HepG2 (cell line): ENCODE data around the gene TLDC2. TPM values are rescaled to one million over a fixed set of nuclear protein-coding genes. Genes with fewer than 3 reads are reported as not detected.
A peak's percentile ranks its signal among the peaks of the same experiment; 100 is the strongest.

Experiments used
- CREB1 ChIP-seq, 2 experiments: fragments of 450-650 bp in 1 of 2; IDR thresholded peaks; 2 replicates each; pipeline ENCODE4 v1.6.1; 2016 to 2017; ENCODE audit warnings: control low read depth in 1 of 2, mild to moderate bottlenecking in 1 of 2, missing compliant biosample characterization in 1 of 2, missing genetic modification characterization in 1 of 2
- E2F5 ChIP-seq: sonication (generic); formaldehyde crosslinking; conservative IDR thresholded peaks from 2 replicates; pipeline ENCODE4 v1.4.0; 2020; ENCODE audit warnings: missing genetic modification reagents
- EP300 ChIP-seq, 3 experiments: sonication (generic) in 1 of 3; formaldehyde crosslinking in 1 of 3; IDR thresholded peaks; 2 replicates each; pipeline versions ENCODE4 v1.5.1 to v1.6.1; 2011 to 2020; ENCODE audit warnings: low read depth in 2 of 3, low read length in 2 of 3, borderline replicate concordance in 1 of 3, improper control_type of control experiment in 1 of 3, mild to moderate bottlenecking in 1 of 3, missing genetic modification reagents in 1 of 3, moderate library complexity in 1 of 3
- HOXD1 ChIP-seq: sonication (generic); formaldehyde crosslinking; IDR thresholded peaks from 2 replicates; pipeline ENCODE4 v1.5.0; 2020; ENCODE audit warnings: missing genetic modification reagents
- NFE2 ChIP-seq: sonication (generic); formaldehyde crosslinking; IDR thresholded peaks from 2 replicates; pipeline ENCODE4 v1.4.0; 2020; ENCODE audit warnings: missing genetic modification reagents
- PHF20 ChIP-seq: sonication (generic); formaldehyde crosslinking; IDR thresholded peaks from 2 replicates; pipeline ENCODE4 v1.5.0; 2020; ENCODE audit warnings: mild to moderate bottlenecking, missing genetic modification reagents
- SAFB2 ChIP-seq: sonication (generic); formaldehyde crosslinking; IDR thresholded peaks from 2 replicates; pipeline ENCODE4 v1.5.1; 2020; ENCODE audit warnings: missing genetic modification reagents, low read depth, mild to moderate bottlenecking, borderline replicate concordance
- SATB2 ChIP-seq: sonication (generic); formaldehyde crosslinking; IDR thresholded peaks from 2 replicates; pipeline ENCODE4 v1.5.0; 2020; ENCODE audit warnings: missing genetic modification reagents
- SMARCE1 ChIP-seq: fragments of 450-650 bp; IDR thresholded peaks from 2 replicates; pipeline ENCODE4 v1.6.1; 2017; ENCODE audit warnings: borderline replicate concordance
- SOX13 ChIP-seq, 3 experiments: fragments of 450-650 bp in 1 of 3; sonication (generic) in 1 of 3; formaldehyde crosslinking in 1 of 3; IDR thresholded peaks in 2 of 3; conservative IDR thresholded peaks in 1 of 3; 2 replicates each; pipeline versions ENCODE4 v1.5.0 to v1.6.1; 2016 to 2020; ENCODE audit warnings: antibody characterized with exemption in 1 of 3, mild to moderate bottlenecking in 1 of 3, missing compliant biosample characterization in 1 of 3, missing genetic modification reagents in 1 of 3, moderate library complexity in 1 of 3
- TEAD2 ChIP-seq: sonication (generic); formaldehyde crosslinking; IDR thresholded peaks from 2 replicates; pipeline ENCODE4 v1.9.0; 2021; ENCODE audit warnings: missing genetic modification reagents
- ZNF234 ChIP-seq: sonication (generic); formaldehyde crosslinking; conservative IDR thresholded peaks from 2 replicates; pipeline ENCODE4 v1.5.1; 2020; ENCODE audit warnings: mild to moderate bottlenecking, missing genetic modification reagents
- ZNF30 ChIP-seq: sonication (generic); formaldehyde crosslinking; IDR thresholded peaks from 2 replicates; pipeline ENCODE4 v1.5.0; 2020; ENCODE audit warnings: mild to moderate bottlenecking, missing genetic modification reagents
- ZNF431 ChIP-seq: sonication (generic); formaldehyde crosslinking; IDR thresholded peaks from 2 replicates; pipeline ENCODE4 v1.9.0; 2022; ENCODE audit warnings: missing genetic modification reagents, low read depth, mild to moderate bottlenecking, borderline replicate concordance
- ZNF441 ChIP-seq: sonication (generic); formaldehyde crosslinking; IDR thresholded peaks from 2 replicates; pipeline ENCODE4 v1.7.0; 2021; ENCODE audit warnings: missing genetic modification reagents, borderline replicate concordance
- ZNF614 ChIP-seq: IDR thresholded peaks from 2 replicates; pipeline ENCODE4 v1.6.1; 2018; ENCODE audit warnings: missing biosample characterization, missing genetic modification reagents, inconsistent platforms, borderline replicate concordance
- ZUFSP ChIP-seq: sonication (generic); formaldehyde crosslinking; IDR thresholded peaks from 2 replicates; pipeline ENCODE4 v1.9.0; 2021; ENCODE audit warnings: missing genetic modification reagents, mild to moderate bottlenecking, borderline replicate concordance
- polyA plus RNA-seq, 8 experiments: library from polyadenylated mRNA; depleted of rRNA in 3 of 8; stranded (reverse) in 7 of 8; unstranded in 1 of 8; fragments of >200 nt; fragmentation: Illumina TruSeq in 4 of 8; extraction: Trizol in 4 of 8; gene quantifications; 2 replicates each; pipeline versions ENCODE4 v1.2.1 to v1.2.3, GENCODE V29; 2011 to 2016; ENCODE audit warnings: low read depth in 4 of 8, missing spikeins in 1 of 8, mixed read lengths in 1 of 8; ENCODE audit not compliant: insufficient read depth in 1 of 8
- total RNA-seq, 5 experiments: library from RNA; depleted of rRNA; stranded (reverse); fragments of >200 nt; fragmentation: Illumina TruSeq; extraction: Trizol; gene quantifications; 2 replicates each; pipeline ENCODE4 v1.2.3, GENCODE V29; 2016; ENCODE audit warnings: low read depth in 1 of 5
- TF ChIP-seq, protein P1 (sequence below): sonication (generic); formaldehyde crosslinking; IDR thresholded peaks from 2 replicates; pipeline ENCODE4 v1.4.0; 2020; ENCODE audit warnings: mild to moderate bottlenecking, missing genetic modification reagents

Gene TLDC2
- total and polyA plus RNA-seq, 2 of the 13 experiments (the other 11 are each of a cell fraction or from before 2014, with no cell fraction given) = 1.5 to 1.6 TPM

DNA sequence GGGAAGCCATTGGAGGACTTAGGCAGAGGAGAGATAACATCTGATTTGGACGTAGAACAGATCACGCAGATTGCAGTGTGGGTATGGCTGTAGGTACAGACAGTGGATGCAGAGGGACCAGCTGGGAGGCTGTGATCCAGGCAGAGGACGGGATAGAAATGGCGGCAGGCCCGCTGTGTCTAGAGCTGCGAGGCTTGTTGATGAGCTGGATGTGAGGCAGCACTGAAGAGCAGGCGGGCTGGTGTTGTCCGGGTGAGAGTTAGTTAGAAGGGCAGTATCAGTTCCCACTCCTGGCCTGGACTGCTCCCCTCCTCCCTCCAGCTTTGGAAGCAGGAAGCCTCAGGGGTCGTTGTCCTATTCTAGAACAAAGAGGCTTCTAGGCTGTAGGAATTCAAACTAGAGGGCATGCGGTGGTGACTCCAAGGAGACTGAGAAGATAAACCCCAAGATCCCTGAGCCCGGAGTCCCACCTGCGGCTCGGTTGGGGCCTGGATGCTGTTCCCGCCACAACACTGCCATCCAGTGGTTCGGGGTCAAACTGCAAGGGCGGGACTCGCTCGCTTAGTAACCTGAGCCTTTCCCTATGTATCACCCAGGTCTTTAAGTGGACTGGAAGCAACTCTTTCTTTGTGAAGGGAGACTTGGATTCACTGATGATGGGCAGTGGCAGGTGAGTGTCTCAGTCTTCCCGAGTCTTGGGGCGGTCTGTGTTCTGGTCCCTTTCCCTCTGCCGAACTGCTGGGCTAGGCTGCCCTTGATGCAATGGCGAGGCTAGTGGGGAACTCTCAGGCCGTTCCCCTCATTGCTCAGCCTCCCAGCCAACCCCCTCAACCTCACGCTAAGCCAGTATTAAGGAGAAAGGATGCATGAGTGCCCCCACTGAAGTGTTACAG, 11.2 kb downstream of the TLDC2 start (continued):
- TF ChIP-seq SOX13 (IDR thresholded peaks at IDR 0.05) = no peak
- TF ChIP-seq SOX13 (CRISPR knock-in tag; conservative IDR thresholded peaks at IDR 0.05 in 1 of 2, IDR thresholded peaks at IDR 0.05 in 1 of 2) = 0 out of 4 replicates have a peak, but pooled peaks of 1 of the 2 experiments have one; percentile 15
- 0 out of 2 replicates have a peak, but pooled peaks have one; percentile 64 for TF ChIP-seq ZNF441 (CRISPR knock-in tag)
- TF ChIP-seq HOXD1 (CRISPR knock-in tag) = no peak
- peak; percentile 42; the same call in 1 of the 2 replicates for TF ChIP-seq ZNF30 (CRISPR knock-in tag)
- TF ChIP-seq E2F5 (CRISPR knock-in tag) = no peak
- TF ChIP-seq SAFB2 (CRISPR knock-in tag) = peak; percentile 86; the same call in 1 of the 2 replicates
- TF ChIP-seq ZUFSP (CRISPR knock-in tag) = no peak
- no peak; the same call in 1 of the 2 replicates for TF ChIP-seq PHF20
- TF ChIP-seq, protein P1, sequence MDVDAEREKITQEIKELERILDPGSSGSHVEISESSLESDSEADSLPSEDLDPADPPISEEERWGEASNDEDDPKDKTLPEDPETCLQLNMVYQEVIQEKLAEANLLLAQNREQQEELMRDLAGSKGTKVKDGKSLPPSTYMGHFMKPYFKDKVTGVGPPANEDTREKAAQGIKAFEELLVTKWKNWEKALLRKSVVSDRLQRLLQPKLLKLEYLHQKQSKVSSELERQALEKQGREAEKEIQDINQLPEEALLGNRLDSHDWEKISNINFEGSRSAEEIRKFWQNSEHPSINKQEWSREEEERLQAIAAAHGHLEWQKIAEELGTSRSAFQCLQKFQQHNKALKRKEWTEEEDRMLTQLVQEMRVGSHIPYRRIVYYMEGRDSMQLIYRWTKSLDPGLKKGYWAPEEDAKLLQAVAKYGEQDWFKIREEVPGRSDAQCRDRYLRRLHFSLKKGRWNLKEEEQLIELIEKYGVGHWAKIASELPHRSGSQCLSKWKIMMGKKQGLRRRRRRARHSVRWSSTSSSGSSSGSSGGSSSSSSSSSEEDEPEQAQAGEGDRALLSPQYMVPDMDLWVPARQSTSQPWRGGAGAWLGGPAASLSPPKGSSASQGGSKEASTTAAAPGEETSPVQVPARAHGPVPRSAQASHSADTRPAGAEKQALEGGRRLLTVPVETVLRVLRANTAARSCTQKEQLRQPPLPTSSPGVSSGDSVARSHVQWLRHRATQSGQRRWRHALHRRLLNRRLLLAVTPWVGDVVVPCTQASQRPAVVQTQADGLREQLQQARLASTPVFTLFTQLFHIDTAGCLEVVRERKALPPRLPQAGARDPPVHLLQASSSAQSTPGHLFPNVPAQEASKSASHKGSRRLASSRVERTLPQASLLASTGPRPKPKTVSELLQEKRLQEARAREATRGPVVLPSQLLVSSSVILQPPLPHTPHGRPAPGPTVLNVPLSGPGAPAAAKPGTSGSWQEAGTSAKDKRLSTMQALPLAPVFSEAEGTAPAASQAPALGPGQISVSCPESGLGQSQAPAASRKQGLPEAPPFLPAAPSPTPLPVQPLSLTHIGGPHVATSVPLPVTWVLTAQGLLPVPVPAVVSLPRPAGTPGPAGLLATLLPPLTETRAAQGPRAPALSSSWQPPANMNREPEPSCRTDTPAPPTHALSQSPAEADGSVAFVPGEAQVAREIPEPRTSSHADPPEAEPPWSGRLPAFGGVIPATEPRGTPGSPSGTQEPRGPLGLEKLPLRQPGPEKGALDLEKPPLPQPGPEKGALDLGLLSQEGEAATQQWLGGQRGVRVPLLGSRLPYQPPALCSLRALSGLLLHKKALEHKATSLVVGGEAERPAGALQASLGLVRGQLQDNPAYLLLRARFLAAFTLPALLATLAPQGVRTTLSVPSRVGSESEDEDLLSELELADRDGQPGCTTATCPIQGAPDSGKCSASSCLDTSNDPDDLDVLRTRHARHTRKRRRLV (CRISPR knock-in tag) = peak; percentile 74; the same call in 1 of the 2 replicates
- no peak for TF ChIP-seq TEAD2
- TF ChIP-seq NFE2 (CRISPR knock-in tag) = no peak
- TF ChIP-seq ZNF614 (CRISPR knock-in tag) = no peak
- TF ChIP-seq SMARCE1 = no peak
- TF ChIP-seq ZNF431 (CRISPR knock-in tag) = 0 out of 2 replicates have a peak, but pooled peaks have one; percentile 38
- no peak for TF ChIP-seq EP300 (IDR thresholded peaks at IDR 0.05; ENCODE audit: low read depth in 2 of 2, low read length in 2 of 2)
- peak; percentile 35 for TF ChIP-seq EP300 (CRISPR knock-in tag; IDR thresholded peaks at IDR 0.05; ENCODE audit: borderline replicate concordance)
- no peak for TF ChIP-seq ZNF234 (CRISPR knock-in tag)
- TF ChIP-seq SATB2 (CRISPR knock-in tag) = no peak
- no peak for TF ChIP-seq CREB1 (IDR thresholded peaks at IDR 0.05)
- TF ChIP-seq CREB1 (CRISPR knock-in tag; IDR thresholded peaks at IDR 0.05) = no peak
